ENCODE measurements around the gene CDC37.

Gene CDC37

DNA sequence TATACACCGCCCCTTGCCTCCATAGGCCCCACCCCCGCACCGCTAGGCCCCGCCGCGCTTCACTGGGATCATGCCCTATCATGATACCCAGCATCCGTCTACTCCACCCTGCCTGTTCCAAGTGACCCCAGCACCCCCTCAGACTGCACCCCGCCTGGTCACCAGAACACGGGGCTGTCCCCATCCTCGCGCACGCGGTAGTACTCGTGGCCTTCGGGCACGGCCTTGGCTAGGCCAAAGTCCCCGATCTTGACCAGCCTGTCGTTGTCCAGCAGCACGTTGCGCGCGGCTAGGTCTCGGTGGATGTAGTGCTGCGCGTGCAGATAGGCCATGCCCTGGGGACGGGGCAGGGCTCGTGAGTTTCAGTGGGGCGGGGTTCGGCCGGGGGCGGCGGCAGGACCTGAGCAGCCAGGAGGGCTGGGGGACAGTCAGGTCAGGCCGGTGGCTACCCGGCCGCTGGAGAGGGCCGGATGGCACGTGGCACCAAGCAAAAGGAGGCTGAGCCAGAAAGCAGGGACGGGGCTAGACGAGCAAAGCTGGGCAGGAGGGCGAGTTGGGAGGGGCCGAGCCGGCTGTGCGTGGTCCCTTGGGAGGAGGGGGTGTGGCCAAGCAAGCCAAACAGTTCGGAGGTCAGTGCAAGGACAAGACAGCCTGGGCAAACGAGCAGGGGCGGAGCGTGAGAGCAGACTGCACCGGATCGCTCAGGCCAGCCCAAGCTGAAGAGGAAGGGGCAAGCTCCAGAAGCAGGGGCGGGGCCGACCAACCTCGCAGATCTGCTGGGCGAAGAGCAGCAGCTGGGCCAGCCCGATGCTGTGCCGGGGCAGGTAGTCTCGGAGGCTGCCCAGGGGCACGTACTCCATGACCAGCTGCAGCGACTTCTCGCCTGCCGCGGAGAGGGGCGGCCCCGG is 50.3 kb downstream of the CDC37 start:
- no peak for ATAC-seq
- no peak for TF ChIP-seq ARNTL (CRISPR knock-in tag; IDR thresholded peaks at IDR 0.05; ENCODE audit: borderline replicate concordance, low read depth)
- no peak for TF ChIP-seq RARB (CRISPR knock-in tag; IDR thresholded peaks at IDR 0.05)

DNA sequence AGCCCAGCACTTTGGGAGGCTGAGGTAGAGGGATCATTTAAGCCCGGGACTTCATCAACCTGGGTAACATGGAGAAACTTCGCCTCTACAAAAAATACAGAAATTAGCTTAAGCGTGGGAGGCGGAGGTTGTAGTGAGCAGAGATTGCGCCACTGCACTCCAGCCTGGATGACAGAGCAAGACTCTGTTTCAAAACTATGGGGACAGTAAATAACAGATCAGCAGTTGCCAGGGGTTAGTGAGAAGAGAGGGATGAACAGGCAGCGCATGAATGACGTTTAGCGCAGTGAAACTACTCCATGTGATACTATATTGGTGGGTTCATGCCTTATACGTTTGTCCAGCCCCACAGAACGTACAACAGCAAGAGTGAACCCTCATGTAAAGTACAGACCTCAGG is 56.8 kb downstream of the CDC37 start:
- TF ChIP-seq, protein P1, sequence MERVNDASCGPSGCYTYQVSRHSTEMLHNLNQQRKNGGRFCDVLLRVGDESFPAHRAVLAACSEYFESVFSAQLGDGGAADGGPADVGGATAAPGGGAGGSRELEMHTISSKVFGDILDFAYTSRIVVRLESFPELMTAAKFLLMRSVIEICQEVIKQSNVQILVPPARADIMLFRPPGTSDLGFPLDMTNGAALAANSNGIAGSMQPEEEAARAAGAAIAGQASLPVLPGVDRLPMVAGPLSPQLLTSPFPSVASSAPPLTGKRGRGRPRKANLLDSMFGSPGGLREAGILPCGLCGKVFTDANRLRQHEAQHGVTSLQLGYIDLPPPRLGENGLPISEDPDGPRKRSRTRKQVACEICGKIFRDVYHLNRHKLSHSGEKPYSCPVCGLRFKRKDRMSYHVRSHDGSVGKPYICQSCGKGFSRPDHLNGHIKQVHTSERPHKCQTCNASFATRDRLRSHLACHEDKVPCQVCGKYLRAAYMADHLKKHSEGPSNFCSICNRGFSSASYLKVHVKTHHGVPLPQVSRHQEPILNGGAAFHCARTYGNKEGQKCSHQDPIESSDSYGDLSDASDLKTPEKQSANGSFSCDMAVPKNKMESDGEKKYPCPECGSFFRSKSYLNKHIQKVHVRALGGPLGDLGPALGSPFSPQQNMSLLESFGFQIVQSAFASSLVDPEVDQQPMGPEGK (CRISPR knock-in tag; IDR thresholded peaks at IDR 0.05; ENCODE audit: borderline replicate concordance), result no peak
- ATAC-seq, result no peak; the same call in 1 of the 3 replicates

DNA sequence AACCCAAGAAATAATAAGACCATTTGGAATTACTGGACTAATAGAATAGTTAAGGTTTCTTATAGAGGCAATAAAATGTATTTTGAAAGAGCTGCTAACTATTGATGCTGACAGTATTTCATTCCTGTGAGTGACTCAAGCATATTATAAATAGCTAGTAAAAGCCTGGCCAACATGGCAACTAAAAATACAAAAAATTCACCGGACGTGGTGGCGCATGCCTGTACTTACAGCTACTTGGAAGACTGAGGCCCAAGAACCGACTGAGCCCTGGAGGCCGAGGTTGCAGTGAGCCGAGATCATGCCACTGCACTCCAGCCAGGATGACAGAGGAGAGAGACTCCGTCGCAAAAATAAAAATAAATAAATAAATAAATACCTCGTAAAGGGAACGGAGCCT is 58.6 kb downstream of the CDC37 start:
- peak; percentile 59 for ATAC-seq

DNA sequence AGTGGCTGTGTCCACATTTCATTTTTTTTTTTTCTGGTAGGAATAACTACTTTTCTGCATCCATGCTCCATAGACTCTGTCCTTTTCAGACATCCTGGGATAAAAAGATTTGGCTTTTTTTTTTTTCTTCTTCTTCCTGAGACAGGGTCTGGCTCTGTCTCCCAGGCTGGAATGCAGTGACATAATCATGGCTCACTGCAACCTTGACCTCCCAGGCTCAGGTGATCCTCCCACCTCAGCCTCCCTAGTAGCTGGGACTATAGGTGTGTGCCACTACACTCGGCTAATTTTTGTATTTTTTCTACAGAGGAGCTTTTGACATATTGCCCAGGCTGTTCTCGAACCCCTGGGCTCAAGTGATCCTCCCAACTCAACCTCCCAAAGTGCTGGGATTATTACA is 59.8 kb downstream of the CDC37 start:
- TF ChIP-seq ZNF565 (CRISPR knock-in tag; conservative IDR thresholded peaks at IDR 0.05; ENCODE audit: low read depth) (no peak), RARB (CRISPR knock-in tag; IDR thresholded peaks at IDR 0.05) (no peak), ZC3H10 (CRISPR knock-in tag; IDR thresholded peaks at IDR 0.05) (no peak), TCF4 (CRISPR knock-in tag; IDR thresholded peaks at IDR 0.05; ENCODE audit: borderline replicate concordance) (no peak)
- TF ChIP-seq, protein P2, sequence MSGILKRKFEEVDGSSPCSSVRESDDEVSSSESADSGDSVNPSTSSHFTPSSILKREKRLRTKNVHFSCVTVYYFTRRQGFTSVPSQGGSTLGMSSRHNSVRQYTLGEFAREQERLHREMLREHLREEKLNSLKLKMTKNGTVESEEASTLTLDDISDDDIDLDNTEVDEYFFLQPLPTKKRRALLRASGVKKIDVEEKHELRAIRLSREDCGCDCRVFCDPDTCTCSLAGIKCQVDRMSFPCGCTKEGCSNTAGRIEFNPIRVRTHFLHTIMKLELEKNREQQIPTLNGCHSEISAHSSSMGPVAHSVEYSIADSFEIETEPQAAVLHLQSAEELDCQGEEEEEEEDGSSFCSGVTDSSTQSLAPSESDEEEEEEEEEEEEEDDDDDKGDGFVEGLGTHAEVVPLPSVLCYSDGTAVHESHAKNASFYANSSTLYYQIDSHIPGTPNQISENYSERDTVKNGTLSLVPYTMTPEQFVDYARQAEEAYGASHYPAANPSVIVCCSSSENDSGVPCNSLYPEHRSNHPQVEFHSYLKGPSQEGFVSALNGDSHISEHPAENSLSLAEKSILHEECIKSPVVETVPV (CRISPR knock-in tag; IDR thresholded peaks at IDR 0.05), result no peak
- no peak for ATAC-seq

More for the DNA sequence above, 58.6 kb downstream of the CDC37 start:
- TF ChIP-seq BACH2 (CRISPR knock-in tag; IDR thresholded peaks at IDR 0.05; ENCODE audit: borderline replicate concordance) (no peak), SNAI2 (CRISPR knock-in tag; IDR thresholded peaks at IDR 0.05) (no peak)
